CD4-positive, alpha-beta T cell (primary cell): Measurements from ENCODE around the gene LCA5L. TPM values are rescaled to one million over a fixed set of nuclear protein-coding genes. Genes with fewer than 3 reads are reported as not detected.

Experiments
- ATAC-seq: fragments of 200-7000 bp; cut with Tn5 transposase; one replicate; pipeline ENCODE4 v1.10.0; 2022; ENCODE audit warnings: mild to moderate bottlenecking; ENCODE audit not compliant: poor library complexity
- CTCF ChIA-PET: fragments of 350-600 bp; sonication (Branson Sonifier 250); formaldehyde crosslinking; loops from one replicate; lab custom pipeline; 2021; ENCODE audit warnings: antibody characterized with exemption, inconsistent platforms; lab: Charles Lee
- POLR2A ChIA-PET: fragments of 350-600 bp; sonication (Branson Sonifier 250); formaldehyde crosslinking; loops from one replicate; lab custom pipeline; 2021; ENCODE audit warnings: antibody characterized with exemption, inconsistent platforms; lab: Charles Lee
- DNase-seq, 14 experiments: peaks; one replicate each; pipeline ENCODE4 v3.0.0-alpha.2; 2013 to 2020; ENCODE audit warnings: mixed read lengths in 2 of 14
- H3K27ac ChIP-seq, 2 donors: one replicate each; pipeline versions ENCODE4 v1.5.1 to v1.7.0; 2013; ENCODE audit warnings: low read length in 2 of 2, low read depth in 1 of 2, mild to moderate bottlenecking in 1 of 2
- H3K27me3 ChIP-seq, 2 experiments: 1 replicate in 1 of 2; 2 replicates in 1 of 2; pipeline versions ENCODE4 v1.6.1 to v1.7.0; 2013; ENCODE audit warnings: low read length in 2 of 2, control low read depth in 1 of 2, mild to moderate bottlenecking in 1 of 2, moderate library complexity in 1 of 2; ENCODE audit not compliant: insufficient read depth in 2 of 2, control insufficient read depth in 1 of 2
- H3K36me3 ChIP-seq: one replicate; pipeline ENCODE4 v1.6.1; 2013; ENCODE audit warnings: low read length, control low read depth; ENCODE audit not compliant: insufficient read depth
- H3K4me1 ChIP-seq: one replicate; pipeline ENCODE4 v1.6.1; 2013; ENCODE audit warnings: low read length, control low read depth; ENCODE audit not compliant: insufficient read depth
- H3K4me3 ChIP-seq: one replicate; pipeline ENCODE4 v1.5.1; 2013; ENCODE audit warnings: mild to moderate bottlenecking, low read length, moderate library complexity
- H3K9me3 ChIP-seq, 2 experiments: 1 replicate in 1 of 2; 2 replicates in 1 of 2; pipeline versions ENCODE4 v1.6.1 to v1.7.0; 2013; ENCODE audit warnings: low read length in 2 of 2, mild to moderate bottlenecking in 2 of 2, control low read depth in 1 of 2, moderate library complexity in 1 of 2; ENCODE audit not compliant: control insufficient read depth in 1 of 2, insufficient read depth in 1 of 2
- H3K27ac Mint-ChIP-seq: one replicate; pipeline ENCODE4 v1.8.0; 2020; ENCODE audit warnings: mixed read lengths
- H3K27me3 Mint-ChIP-seq: one replicate; pipeline ENCODE4 v1.8.0; 2021; ENCODE audit warnings: mixed read lengths
- H3K36me3 Mint-ChIP-seq: one replicate; pipeline ENCODE4 v1.8.0; 2021; ENCODE audit warnings: low read depth, mixed read lengths
- H3K4me1 Mint-ChIP-seq: one replicate; pipeline ENCODE4 v1.8.0; 2021; ENCODE audit warnings: low read depth, mixed read lengths
- H3K4me3 Mint-ChIP-seq: one replicate; pipeline ENCODE4 v1.8.0; 2020; ENCODE audit warnings: mild to moderate bottlenecking, mixed read lengths
- H3K9me3 Mint-ChIP-seq: one replicate; pipeline ENCODE4 v1.8.0; 2020; ENCODE audit warnings: mixed read lengths
- intact Hi-C, 2 experiments: fragments of 100-400 bp; cut with DNase I in 1 of 2; cut with micrococcal nuclease in 1 of 2; formaldehyde crosslinking; loops; one replicate each; pipeline versions ENCODE4 v1.15.1 to v1.9.0; 2023 to 2025; cut with DNase I, micrococcal nuclease
- polyA plus RNA-seq, 2 donors: library from polyadenylated mRNA; unstranded; fragments of 120-200 nt; gene quantifications; one replicate each; pipeline ENCODE4 v1.2.1, GENCODE V29; 2013
- total RNA-seq, 174 experiments: library from RNA in 2 of 174; stranded (reverse) in 2 of 174; gene quantifications; one replicate each; pipeline ENCODE4 v1.2.3 and lab custom pipeline; 2021 to 2026
- TF ChIP-seq, protein P1 (sequence below): fragments of 200-600 bp; IDR thresholded peaks from one replicate; pipeline ENCODE4 v1.8.0; 2022; ENCODE audit warnings: antibody characterized with exemption, mild to moderate bottlenecking

LCA5L gene
- total RNA-seq (under 1 TPM in 1 of 2 experiments, not detected in 1; 0.17 TPM), total RNA-seq (lab: John Stamatoyannopoulos, UW) (0 to 1.1 (median 0.37) reads per million in 172 experiments)
- 0.47 TPM for polyA plus RNA-seq (2013, experiment 1 of 2)
- polyA plus RNA-seq (2013, experiment 2 of 2) = 0.24 TPM

DNA sequence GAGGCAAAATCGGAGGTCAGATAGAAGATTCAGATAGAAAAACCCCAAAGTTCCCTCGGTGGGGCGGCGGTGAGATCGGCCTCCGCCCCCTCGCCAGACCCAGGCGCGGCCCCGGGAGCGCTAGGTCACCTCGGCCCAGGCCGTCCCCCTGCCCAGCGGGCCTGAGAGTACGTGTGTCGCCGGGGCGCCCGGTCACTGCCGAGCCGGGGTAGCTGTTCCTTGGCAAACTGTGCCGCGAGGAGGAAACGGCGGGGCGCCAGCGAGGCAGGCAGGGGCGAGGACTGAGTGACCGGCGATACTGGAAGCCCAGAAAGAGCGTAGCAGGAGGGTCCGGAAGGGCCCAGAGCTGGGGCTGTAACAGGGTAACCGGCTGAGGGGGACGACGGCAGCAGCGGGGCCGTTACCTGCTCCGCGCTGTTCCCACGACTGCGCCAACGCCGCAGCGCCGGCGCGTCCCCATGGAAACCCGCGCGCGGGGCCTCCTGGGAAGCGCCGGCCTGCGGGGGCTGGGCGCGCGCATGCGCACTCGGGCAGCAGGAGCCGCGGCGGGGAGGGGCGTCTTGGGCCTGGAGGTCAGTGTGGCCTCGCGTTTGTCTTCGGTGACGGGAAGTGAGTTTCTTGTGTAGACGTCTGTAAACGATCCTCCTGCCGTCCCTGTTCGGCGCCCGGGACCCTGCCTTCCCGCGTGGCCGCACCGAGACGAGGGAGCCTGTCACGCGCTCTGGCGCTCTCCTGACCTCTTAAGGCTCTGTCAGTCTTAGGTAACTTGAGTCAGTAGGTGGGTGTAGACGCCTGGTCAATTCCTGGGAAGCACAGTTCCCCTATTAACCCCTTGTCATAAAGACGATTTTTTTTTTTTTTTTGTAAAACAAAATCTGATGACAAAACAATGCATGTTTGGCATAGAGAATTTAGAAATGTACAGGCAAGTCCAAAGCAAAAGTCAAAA is at the start of gene LCA5L:
TSS of gene LCA5L (minus strand) at position 458 of the 949 bp plus-strand sequence. CDS start 17,285 bp downstream, outside the sequence.
- Histone ChIP-seq H3K4me3 (peak within 1 kb of the TSS; percentile 71), H3K27ac (peak within 1 kb of the TSS; percentile 68 to 74), H3K9me3 (no peaks in the 10 kb centered on the region), H3K27me3 (no peaks in the 10 kb centered on the region), H3K36me3 (no peaks in the 10 kb centered on the region), H3K4me1 (peaks cover 11% of the 10 kb centered on the region)
- H3K27me3 Mint-ChIP-seq = peaks cover 16% of the 10 kb centered on the region
- CTCF ChIA-PET = no interaction called here
- no peaks in the 10 kb centered on the region for H3K9me3 Mint-ChIP-seq
- peaks cover 15% of the 10 kb centered on the region for H3K4me1 Mint-ChIP-seq
- peak within 1 kb of the TSS; percentile 92 for H3K4me3 Mint-ChIP-seq
- peaks cover 9% of the 10 kb centered on the region for H3K36me3 Mint-ChIP-seq
- POLR2A ChIA-PET = interaction anchor here (1.0 kb wide), 3 partner anchors 58 to 133 kb away, joined by 3 to 5 read pairs (median 3); partner anchors contain the start of gene HMGN1
- H3K27ac Mint-ChIP-seq = peak within 1 kb of the TSS; percentile 91
- intact Hi-C loops = loop anchor here (1.0 to 10.0 kb wide), 6 partner anchors 58 to 641 kb away; partner anchors contain the start of genes BRWD1 (in 2 of the 2), ETS2 (in 1 of the 2) and PSMG1 (in 1 of the 2)
- TF ChIP-seq, protein P1, sequence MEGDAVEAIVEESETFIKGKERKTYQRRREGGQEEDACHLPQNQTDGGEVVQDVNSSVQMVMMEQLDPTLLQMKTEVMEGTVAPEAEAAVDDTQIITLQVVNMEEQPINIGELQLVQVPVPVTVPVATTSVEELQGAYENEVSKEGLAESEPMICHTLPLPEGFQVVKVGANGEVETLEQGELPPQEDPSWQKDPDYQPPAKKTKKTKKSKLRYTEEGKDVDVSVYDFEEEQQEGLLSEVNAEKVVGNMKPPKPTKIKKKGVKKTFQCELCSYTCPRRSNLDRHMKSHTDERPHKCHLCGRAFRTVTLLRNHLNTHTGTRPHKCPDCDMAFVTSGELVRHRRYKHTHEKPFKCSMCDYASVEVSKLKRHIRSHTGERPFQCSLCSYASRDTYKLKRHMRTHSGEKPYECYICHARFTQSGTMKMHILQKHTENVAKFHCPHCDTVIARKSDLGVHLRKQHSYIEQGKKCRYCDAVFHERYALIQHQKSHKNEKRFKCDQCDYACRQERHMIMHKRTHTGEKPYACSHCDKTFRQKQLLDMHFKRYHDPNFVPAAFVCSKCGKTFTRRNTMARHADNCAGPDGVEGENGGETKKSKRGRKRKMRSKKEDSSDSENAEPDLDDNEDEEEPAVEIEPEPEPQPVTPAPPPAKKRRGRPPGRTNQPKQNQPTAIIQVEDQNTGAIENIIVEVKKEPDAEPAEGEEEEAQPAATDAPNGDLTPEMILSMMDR = no peak
- peak; percentile 93 for ATAC-seq
- peak; percentile 76 to 96 (median 86) for DNase-seq

DNA sequence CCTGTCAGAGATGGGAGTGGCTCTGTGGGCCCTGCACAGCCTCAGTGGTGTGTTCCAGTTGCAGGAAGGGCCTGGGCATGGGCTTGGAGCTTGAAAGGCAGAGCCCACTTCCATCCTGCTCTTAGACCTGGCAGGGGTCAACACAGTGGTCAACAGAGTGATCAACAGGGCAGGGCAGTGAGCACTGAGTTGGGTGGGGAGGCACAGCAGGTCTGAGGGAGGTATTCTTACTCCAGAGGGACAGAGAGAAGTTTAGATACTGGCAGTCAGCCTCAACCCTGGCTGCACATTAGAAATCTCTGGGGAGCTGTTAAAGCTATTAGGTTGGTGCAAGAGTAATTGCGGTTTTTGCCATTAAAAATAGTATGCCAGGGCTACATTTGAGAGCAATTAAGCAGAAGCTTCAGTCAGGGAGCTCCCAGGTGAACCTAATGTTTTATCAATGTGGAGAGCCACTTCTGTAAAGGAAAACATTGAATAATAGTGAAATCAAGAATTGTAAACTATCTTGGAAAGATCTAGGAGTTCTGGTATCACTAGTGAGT is 43.9 kb upstream of the LCA5L start:
- Histone ChIP-seq H3K36me3 (no peaks in the 10 kb centered on the region), H3K9me3 (peaks cover 0 to 5% of the 10 kb centered on the region in 2 experiments), H3K27ac (no peak overlapping the region), H3K4me1 (no peaks in the 10 kb centered on the region), H3K4me3 (no peak overlapping the region), H3K27me3 (no peaks in the 10 kb centered on the region)
- no peaks in the 10 kb centered on the region for H3K4me1 Mint-ChIP-seq
- TF ChIP-seq, protein P1 = no peak
- H3K27me3 Mint-ChIP-seq = no peaks in the 10 kb centered on the region
- ATAC-seq = no peak
- H3K4me3 Mint-ChIP-seq = no peak overlapping the region
- ChIA-PET POLR2A (no interaction called here), CTCF (no interaction called here)
- peaks cover 5% of the 10 kb centered on the region for H3K36me3 Mint-ChIP-seq
- intact Hi-C loops = no loop called here
- H3K27ac Mint-ChIP-seq = no peak overlapping the region
- no peaks in the 10 kb centered on the region for H3K9me3 Mint-ChIP-seq
- DNase-seq = no peak

DNA sequence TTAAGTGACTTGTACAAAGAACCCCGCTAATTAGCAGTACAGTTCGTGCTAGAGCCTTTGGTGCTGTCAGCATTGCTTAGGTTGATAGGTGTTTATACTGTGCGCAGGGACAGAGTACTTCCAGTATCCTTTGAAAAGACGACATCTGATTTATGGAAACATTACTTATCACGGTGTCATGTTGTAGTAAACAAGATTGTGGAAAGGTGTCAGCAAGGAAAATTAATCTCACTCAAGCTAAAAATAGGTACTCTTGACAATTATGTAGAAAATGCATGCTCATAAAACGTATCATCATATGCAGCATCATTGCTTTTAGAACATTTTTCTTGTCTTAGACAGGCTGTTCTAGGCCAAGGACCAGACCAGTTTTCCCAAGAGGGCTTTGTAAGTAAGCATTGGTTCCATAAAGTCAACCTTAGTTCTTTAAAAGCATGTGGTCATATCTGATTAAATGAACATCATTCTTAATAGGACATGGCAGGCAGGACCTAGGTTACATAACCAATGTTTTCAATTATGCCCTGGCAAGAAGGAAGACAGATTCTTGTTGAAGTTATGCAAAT is 39.2 kb upstream of the LCA5L start:
- Mint-ChIP-seq H3K4me3 (no peak overlapping the region), H3K4me1 (no peaks in the 10 kb centered on the region), H3K27me3 (no peaks in the 10 kb centered on the region), H3K27ac (no peak overlapping the region), H3K9me3 (no peaks in the 10 kb centered on the region), H3K36me3 (no peaks in the 10 kb centered on the region)
- Histone ChIP-seq H3K27ac (no peak overlapping the region), H3K4me1 (no peaks in the 10 kb centered on the region), H3K36me3 (no peaks in the 10 kb centered on the region), H3K4me3 (no peak overlapping the region), H3K9me3 (no peaks in the 10 kb centered on the region), H3K27me3 (no peaks in the 10 kb centered on the region)
- ATAC-seq (no peak), DNase-seq (no peak)
- TF ChIP-seq, protein P1 = no peak
- CTCF ChIA-PET = no interaction called here
- POLR2A ChIA-PET = no interaction called here
- intact Hi-C loops = no loop called here
